Vagina (tissue), 2 donors: ENCODE results near the gene CZIB. TPM values are rescaled to one million over a fixed set of nuclear protein-coding genes. Genes with fewer than 3 reads are reported as not detected.

Experiments
- DNase-seq, 2 donors: peaks; one replicate each; pipeline ENCODE4 v3.0.0-alpha.2; 2017; ENCODE audit errors: extremely low spot score in 2 of 2
- H3K27ac ChIP-seq: fragments of 200-600 bp; sonication (generic); one replicate; pipeline ENCODE4 v1.5.1; 2019
- H3K27me3 ChIP-seq: fragments of 200-600 bp; sonication (generic); one replicate; pipeline ENCODE4 v1.5.1; 2019
- H3K36me3 ChIP-seq, 2 donors: fragments of 200-600 bp; sonication (generic); one replicate each; pipeline ENCODE4 v1.5.1; 2017 to 2019
- H3K4me1 ChIP-seq: fragments of 200-600 bp; sonication (generic); one replicate; pipeline ENCODE4 v1.5.1; 2019
- H3K4me3 ChIP-seq, 2 donors: fragments of 200-600 bp; sonication (generic); 1 replicate in 1 of 2; 2 replicates in 1 of 2; pipeline ENCODE4 v1.5.1; 2016 to 2019
- H3K9me3 ChIP-seq: fragments of 200-600 bp; sonication (generic); one replicate; pipeline ENCODE4 v1.5.1; 2019
- POLR2A ChIP-seq, 2 donors: fragments of 450-650 bp; IDR thresholded peaks; one replicate each; pipeline ENCODE4 v1.6.1; 2017; ENCODE audit warnings: antibody characterized with exemption in 2 of 2, mild to moderate bottlenecking in 2 of 2, moderate library complexity in 2 of 2
- POLR2AphosphoS5 ChIP-seq, 2 donors: sonication (generic); formaldehyde crosslinking; IDR thresholded peaks; one replicate each; pipeline ENCODE4 v1.9.0; 2017; ENCODE audit warnings: antibody characterized with exemption in 2 of 2, mild to moderate bottlenecking in 2 of 2, low read depth in 1 of 2; ENCODE audit not compliant: insufficient read depth in 1 of 2
- intact Hi-C: fragments of 100-400 bp; cut with DNase I; formaldehyde crosslinking; loops from one replicate; pipeline ENCODE4 v1.15.1; 2023
- total RNA-seq: library from RNA; depleted of rRNA; stranded (reverse); fragments of >200 nt; gene quantifications from one replicate; pipeline ENCODE4 v1.2.3, GENCODE V29; 2016
- TF ChIP-seq, protein P1 (sequence below), 3 experiments: fragments of 450-650 bp in 2 of 3; fragments of 200-600 bp in 1 of 3; sonication (generic) in 1 of 3; IDR thresholded peaks; one replicate each; pipeline ENCODE4 v1.5.1; 2017 to 2019; ENCODE audit warnings: antibody characterized with exemption in 3 of 3, mild to moderate bottlenecking in 2 of 3, moderate library complexity in 2 of 3

The CZIB gene
- total RNA-seq, 1 donor from 2014 or later: 50.6 TPM

DNA sequence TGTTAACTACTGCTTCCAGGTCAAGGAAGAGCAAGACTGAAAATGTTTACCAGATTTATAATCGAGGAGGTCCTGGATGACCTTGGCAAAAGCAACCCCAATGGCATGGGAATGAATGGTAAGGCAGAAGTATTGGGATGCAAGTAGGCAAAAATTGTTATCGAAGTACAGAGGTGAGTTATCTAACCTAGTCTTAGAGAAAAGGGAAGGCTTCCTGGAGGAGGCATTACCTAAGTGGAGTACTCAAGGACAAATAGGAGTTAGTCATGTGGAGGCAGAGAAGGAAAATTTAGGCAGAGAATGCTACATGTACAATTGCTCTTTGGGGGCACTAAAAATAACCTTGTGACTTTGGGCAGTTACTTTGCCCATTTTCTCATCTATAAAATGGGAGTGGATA, 21.4 kb upstream of the CZIB start:
- Histone ChIP-seq H3K4me1 (peaks cover 11% of the 10 kb centered on the region), H3K36me3 (no peaks in the 10 kb centered on the region), H3K9me3 (no peaks in the 10 kb centered on the region), H3K27ac (no peak overlapping the region), H3K4me3 (no peak overlapping the region), H3K27me3 (no peaks in the 10 kb centered on the region)
- DNase-seq: no peak
- intact Hi-C loops: no loop called here
- TF ChIP-seq, protein P1, sequence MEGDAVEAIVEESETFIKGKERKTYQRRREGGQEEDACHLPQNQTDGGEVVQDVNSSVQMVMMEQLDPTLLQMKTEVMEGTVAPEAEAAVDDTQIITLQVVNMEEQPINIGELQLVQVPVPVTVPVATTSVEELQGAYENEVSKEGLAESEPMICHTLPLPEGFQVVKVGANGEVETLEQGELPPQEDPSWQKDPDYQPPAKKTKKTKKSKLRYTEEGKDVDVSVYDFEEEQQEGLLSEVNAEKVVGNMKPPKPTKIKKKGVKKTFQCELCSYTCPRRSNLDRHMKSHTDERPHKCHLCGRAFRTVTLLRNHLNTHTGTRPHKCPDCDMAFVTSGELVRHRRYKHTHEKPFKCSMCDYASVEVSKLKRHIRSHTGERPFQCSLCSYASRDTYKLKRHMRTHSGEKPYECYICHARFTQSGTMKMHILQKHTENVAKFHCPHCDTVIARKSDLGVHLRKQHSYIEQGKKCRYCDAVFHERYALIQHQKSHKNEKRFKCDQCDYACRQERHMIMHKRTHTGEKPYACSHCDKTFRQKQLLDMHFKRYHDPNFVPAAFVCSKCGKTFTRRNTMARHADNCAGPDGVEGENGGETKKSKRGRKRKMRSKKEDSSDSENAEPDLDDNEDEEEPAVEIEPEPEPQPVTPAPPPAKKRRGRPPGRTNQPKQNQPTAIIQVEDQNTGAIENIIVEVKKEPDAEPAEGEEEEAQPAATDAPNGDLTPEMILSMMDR (IDR thresholded peaks at IDR 0.05): no peak
- no peak for TF ChIP-seq POLR2A (IDR thresholded peaks at IDR 0.05)
- TF ChIP-seq POLR2AphosphoS5 (IDR thresholded peaks at IDR 0.05; ENCODE audit: insufficient read depth in 1 of 2, low read depth in 1 of 2): no peak

DNA sequence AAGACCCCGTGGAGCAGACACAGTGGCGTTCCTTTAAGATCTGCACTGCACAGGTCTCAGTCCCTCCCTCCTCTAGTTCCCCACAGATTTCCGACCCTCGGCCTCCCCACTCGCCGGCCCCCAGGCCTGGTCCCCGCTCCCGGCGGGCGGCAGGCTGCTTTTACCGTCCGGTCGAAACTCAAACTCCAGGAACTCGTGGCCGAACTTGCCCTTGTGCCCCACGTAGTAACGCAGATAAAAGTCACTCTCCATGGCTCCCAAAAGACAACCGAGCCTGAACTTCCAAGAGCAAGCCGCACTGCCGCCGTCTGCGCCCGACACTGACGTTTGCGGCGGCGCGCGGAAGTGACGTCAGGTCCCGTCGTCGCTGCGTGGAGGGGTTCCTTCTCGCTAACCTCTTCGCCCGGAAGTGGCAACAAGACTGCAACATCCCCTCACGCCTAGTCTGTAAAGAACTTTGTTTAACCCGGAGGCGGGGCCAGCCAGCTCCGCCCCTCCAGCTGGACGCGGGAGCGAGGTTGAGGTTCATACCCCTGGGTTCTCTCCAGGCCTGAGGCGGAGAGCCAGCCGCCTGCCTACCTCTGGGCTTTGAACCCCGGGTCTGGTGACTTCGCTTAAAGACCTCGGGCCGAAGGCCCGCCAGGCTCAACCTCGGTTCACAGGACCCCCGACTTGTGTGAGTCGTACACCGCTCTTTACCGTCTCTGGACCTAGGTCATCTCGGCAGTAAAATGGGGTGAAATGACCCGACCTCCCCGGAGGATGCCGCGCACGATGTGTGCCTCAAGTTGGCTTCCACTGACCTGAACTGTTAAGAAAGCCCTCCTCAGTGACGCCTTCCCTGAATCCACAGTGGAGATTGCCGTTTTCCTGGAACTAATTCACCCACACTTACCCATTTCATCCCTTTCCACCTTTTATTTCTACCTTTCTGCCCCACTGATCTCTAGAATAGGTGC, 18.0 kb upstream of the CZIB start, which contains the start of gene MAGOH:
MAGOH (minus strand) TSS at position 322 of the 959 bp plus-strand sequence; CDS start at position 252, 70 bp downstream.
- TF ChIP-seq, protein P1 (IDR thresholded peaks at IDR 0.05): no peak
- TF ChIP-seq POLR2A (IDR thresholded peaks at IDR 0.05) (peak in 1 of 2 donors; percentile 62), POLR2AphosphoS5 (IDR thresholded peaks at IDR 0.05; ENCODE audit: insufficient read depth in 1 of 2, low read depth in 1 of 2) (peak; percentile 94 to 98)
- Histone ChIP-seq H3K4me1 (peaks cover 21% of the 10 kb centered on the region), H3K27me3 (no peaks in the 10 kb centered on the region), H3K36me3 (peaks cover 0 to 17% of the 10 kb centered on the region in 2 donors), H3K4me3 (peak within 1 kb of the TSS; percentile 74 to 96), H3K9me3 (no peaks in the 10 kb centered on the region), H3K27ac (peak within 1 kb of the TSS; percentile 61)
- DNase-seq: peak in 1 of 2 donors; percentile 97
- intact Hi-C loops: no loop called here

GRCh38 chr1:53237638-53238037, 17.2 kb upstream of the CZIB start:
- peaks cover 0 to 25% of the 10 kb centered on the region in 2 donors for H3K36me3 ChIP-seq
- H3K27me3 ChIP-seq: no peaks in the 10 kb centered on the region
- TF ChIP-seq, protein P1 (IDR thresholded peaks at IDR 0.05): no peak
- TF ChIP-seq POLR2A (IDR thresholded peaks at IDR 0.05) (no peak), POLR2AphosphoS5 (IDR thresholded peaks at IDR 0.05; ENCODE audit: insufficient read depth in 1 of 2, low read depth in 1 of 2) (no peak)
- no peak for DNase-seq
- intact Hi-C loops: no loop called here
- H3K9me3 ChIP-seq: no peaks in the 10 kb centered on the region
- peak overlapping the region; percentile 61 for H3K27ac ChIP-seq
- H3K4me1 ChIP-seq: peaks cover 21% of the 10 kb centered on the region
- peak overlapping the region; percentile 74 to 96 for H3K4me3 ChIP-seq

DNA sequence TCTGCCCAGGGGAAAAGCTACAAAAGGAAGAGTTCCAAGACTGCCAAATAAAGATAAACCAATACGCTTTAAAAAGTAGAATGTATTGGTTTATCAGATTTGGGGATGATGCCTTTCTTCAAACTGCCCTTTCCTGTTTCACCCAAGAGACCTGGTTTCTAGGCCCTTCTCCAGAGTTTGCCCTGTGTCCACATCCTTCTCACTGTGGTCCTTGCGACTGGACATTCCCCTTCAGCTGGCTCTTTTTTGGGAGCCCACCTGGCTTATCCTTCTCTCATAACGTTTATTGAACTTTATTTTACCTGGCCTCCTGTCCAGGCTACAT, 490 bp upstream of the CZIB start:
- H3K27ac ChIP-seq: peak overlapping the region; percentile 91
- TF ChIP-seq POLR2A (IDR thresholded peaks at IDR 0.05): no peak
- TF ChIP-seq, protein P1 (IDR thresholded peaks at IDR 0.05): no peak
- TF ChIP-seq POLR2AphosphoS5 (IDR thresholded peaks at IDR 0.05; ENCODE audit: insufficient read depth in 1 of 2, low read depth in 1 of 2): no peak
- peak overlapping the region; percentile 75 to 76 for H3K4me3 ChIP-seq
- no peaks in the 10 kb centered on the region for H3K9me3 ChIP-seq
- intact Hi-C loops: no loop called here
- H3K36me3 ChIP-seq: no peaks in the 10 kb centered on the region
- H3K4me1 ChIP-seq: peaks cover 17% of the 10 kb centered on the region
- H3K27me3 ChIP-seq: no peaks in the 10 kb centered on the region
- no peak for DNase-seq

GRCh38 chr1:53219711-53220110, 723 bp downstream of the CZIB start:
- Histone ChIP-seq H3K4me1 (peaks cover 17% of the 10 kb centered on the region), H3K27me3 (no peaks in the 10 kb centered on the region), H3K9me3 (no peaks in the 10 kb centered on the region), H3K4me3 (peak overlapping the region; percentile 75 to 76), H3K27ac (peak overlapping the region; percentile 91), H3K36me3 (peaks cover 0 to 10% of the 10 kb centered on the region in 2 donors)
- DNase-seq: no peak
- TF ChIP-seq, protein P1 (IDR thresholded peaks at IDR 0.05): no peak
- no peak for TF ChIP-seq POLR2A (IDR thresholded peaks at IDR 0.05)
- no peak for TF ChIP-seq POLR2AphosphoS5 (IDR thresholded peaks at IDR 0.05; ENCODE audit: insufficient read depth in 1 of 2, low read depth in 1 of 2)
- intact Hi-C loops: no loop called here
